ENCODE data around the gene PPP2R2C. TPM values are rescaled to one million over a fixed set of nuclear protein-coding genes. Genes with fewer than 3 reads are reported as not detected.

Gene PPP2R2C
- total RNA-seq, 2 donors from 2014 or later: 8.0 to 10.4 TPM

DNA sequence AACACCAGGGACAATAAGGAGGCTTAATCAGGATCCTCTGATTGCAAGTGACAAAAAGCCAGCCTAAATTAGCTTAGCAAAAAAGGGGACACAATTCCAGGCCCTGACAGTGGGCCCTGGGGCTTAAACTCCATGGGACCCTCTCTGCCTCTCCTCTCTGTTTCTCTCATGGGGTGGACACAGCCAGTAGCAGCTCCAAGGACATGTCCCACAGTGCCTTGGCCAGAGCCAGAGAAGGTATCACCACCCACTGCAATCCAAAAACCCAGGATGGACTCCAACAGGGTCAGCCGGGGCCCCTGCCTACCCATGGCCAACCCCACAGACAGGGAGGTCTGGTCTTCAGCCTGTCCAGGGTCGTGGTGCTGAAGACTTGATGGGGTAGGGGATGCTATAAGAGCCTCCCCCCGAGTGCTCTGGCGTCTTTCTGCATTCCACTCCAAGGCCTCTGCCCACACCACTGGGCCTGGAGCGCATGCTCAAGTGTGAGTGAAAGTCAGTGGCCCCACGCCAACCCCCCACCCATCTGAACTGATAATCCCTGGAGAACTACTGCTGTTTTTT, 19.7 kb upstream of the PPP2R2C start:
- 93% methylated on average over 6 of the region's 6 CpGs for WGBS
- no peak overlapping the region for H3K4me3 ChIP-seq
- no peak for DNase-seq (ENCODE audit: low spot score)
- H3K27me3 ChIP-seq (replicated peaks; ENCODE audit: insufficient read depth): no peaks in the 10 kb centered on the region
- no peaks in the 10 kb centered on the region for H3K9me3 ChIP-seq
- intact Hi-C loops (cut with DNase I): no loop called here
- no peaks in the 10 kb centered on the region for H3K36me3 ChIP-seq
- TF ChIP-seq CTCF (IDR thresholded peaks at IDR 0.05) (no peak), POLR2AphosphoS5 (IDR thresholded peaks at IDR 0.05) (no peak), POLR2A (IDR thresholded peaks at IDR 0.05) (no peak)
- peaks cover 3% of the 10 kb centered on the region for H3K4me1 ChIP-seq (replicated peaks)
- H3K27ac ChIP-seq: no peak overlapping the region

DNA sequence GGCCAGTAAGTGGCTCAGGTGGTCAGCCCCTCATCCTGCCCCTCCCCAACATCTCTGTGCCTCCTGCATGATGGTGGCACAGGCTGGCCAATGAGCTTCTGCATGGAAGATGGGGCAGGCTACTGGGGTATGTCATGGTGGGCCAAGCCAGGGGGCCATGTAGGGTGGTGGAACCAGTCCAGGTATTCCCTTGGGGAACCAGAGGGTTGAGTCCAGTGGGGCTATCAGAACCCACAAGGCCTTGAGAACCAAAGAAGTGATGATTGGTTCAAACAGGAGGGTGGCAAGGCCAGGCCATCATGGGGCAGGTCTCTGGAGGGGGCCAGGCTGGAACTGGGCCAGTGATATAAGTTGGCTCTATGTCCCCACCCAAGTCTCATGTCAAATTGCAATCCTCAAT, 18.8 kb upstream of the PPP2R2C start:
- no peak overlapping the region for H3K27ac ChIP-seq
- no peak for DNase-seq (ENCODE audit: low spot score)
- H3K36me3 ChIP-seq: no peaks in the 10 kb centered on the region
- TF ChIP-seq POLR2AphosphoS5 (IDR thresholded peaks at IDR 0.05) (no peak), CTCF (IDR thresholded peaks at IDR 0.05) (no peak), POLR2A (IDR thresholded peaks at IDR 0.05) (no peak)
- H3K9me3 ChIP-seq: no peaks in the 10 kb centered on the region
- H3K4me1 ChIP-seq (replicated peaks): peaks cover 3% of the 10 kb centered on the region
- H3K27me3 ChIP-seq (replicated peaks; ENCODE audit: insufficient read depth): no peaks in the 10 kb centered on the region
- intact Hi-C loops (cut with DNase I): no loop called here
- H3K4me3 ChIP-seq: no peak overlapping the region

GRCh38 chr4:6489927-6490326, 17.5 kb upstream of the PPP2R2C start:
- TF ChIP-seq POLR2A (IDR thresholded peaks at IDR 0.05): no peak
- no peak for TF ChIP-seq CTCF (IDR thresholded peaks at IDR 0.05)
- TF ChIP-seq POLR2AphosphoS5 (IDR thresholded peaks at IDR 0.05): no peak
- no peaks in the 10 kb centered on the region for H3K36me3 ChIP-seq
- DNase-seq (ENCODE audit: low spot score): no peak
- no peak overlapping the region for H3K4me3 ChIP-seq
- H3K27ac ChIP-seq: no peak overlapping the region
- H3K9me3 ChIP-seq: no peaks in the 10 kb centered on the region
- H3K4me1 ChIP-seq (replicated peaks): peaks cover 3% of the 10 kb centered on the region
- intact Hi-C loops (cut with DNase I): no loop called here
- no peaks in the 10 kb centered on the region for H3K27me3 ChIP-seq (replicated peaks; ENCODE audit: insufficient read depth)
- WGBS: 66% methylated on average over 4 of the region's 4 CpGs

GRCh38 chr4:6487466-6487865, 15.1 kb upstream of the PPP2R2C start:
- no peaks in the 10 kb centered on the region for H3K36me3 ChIP-seq
- H3K9me3 ChIP-seq: no peaks in the 10 kb centered on the region
- DNase-seq (ENCODE audit: low spot score): no peak
- 79% methylated on average over 2 of the region's 2 CpGs for WGBS
- intact Hi-C loops (cut with DNase I): no loop called here
- H3K4me3 ChIP-seq: no peak overlapping the region
- no peaks in the 10 kb centered on the region for H3K27me3 ChIP-seq (replicated peaks; ENCODE audit: insufficient read depth)
- no peaks in the 10 kb centered on the region for H3K4me1 ChIP-seq (replicated peaks)
- H3K27ac ChIP-seq: no peak overlapping the region
- TF ChIP-seq CTCF (IDR thresholded peaks at IDR 0.05) (no peak), POLR2A (IDR thresholded peaks at IDR 0.05) (no peak), POLR2AphosphoS5 (IDR thresholded peaks at IDR 0.05) (no peak)

- 68% methylated on average over 4 of the region's 4 CpGs for WGBS
- Histone ChIP-seq H3K27me3 (replicated peaks; ENCODE audit: insufficient read depth) (no peaks in the 10 kb centered on the region), H3K4me3 (no peak overlapping the region), H3K4me1 (replicated peaks) (no peaks in the 10 kb centered on the region), H3K36me3 (no peaks in the 10 kb centered on the region), H3K9me3 (no peaks in the 10 kb centered on the region), H3K27ac (no peak overlapping the region)
- intact Hi-C loops (cut with DNase I): no loop called here
- DNase-seq (ENCODE audit: low spot score): no peak
- TF ChIP-seq CTCF (IDR thresholded peaks at IDR 0.05) (no peak), POLR2AphosphoS5 (IDR thresholded peaks at IDR 0.05) (no peak), POLR2A (IDR thresholded peaks at IDR 0.05) (no peak)
These were observed 8.2 kb upstream of the PPP2R2C start for GRCh38 chr4:6480534-6481088.

Data from prostate gland (tissue), 2 donors.